Esophagus squamous epithelium (tissue), 5 donors: ENCODE measurements around the gene AANAT. TPM values are rescaled to one million over a fixed set of nuclear protein-coding genes. Genes with fewer than 3 reads are reported as not detected.

Experiments
- DNase-seq: peaks from one replicate; lab custom pipeline; 2025; lab: John Stamatoyannopoulos, UW
- H3K27ac ChIP-seq, 4 donors: fragments of 200-600 bp; sonication (generic); one replicate each; pipeline ENCODE4 v1.5.1; 2016 to 2019; ENCODE audit warnings: mild to moderate bottlenecking in 1 of 4
- H3K27me3 ChIP-seq, 4 donors: fragments of 200-600 bp; sonication (generic); 1 replicate in 3 of 4; 2 replicates in 1 of 4; pipeline versions ENCODE4 v1.5.1 to v1.6.0; 2017 to 2021; ENCODE audit warnings: antibody characterized with exemption in 1 of 4
- H3K36me3 ChIP-seq, 3 donors: fragments of 200-600 bp; sonication (generic); one replicate each; pipeline ENCODE4 v1.5.1; 2016 to 2019
- H3K4me1 ChIP-seq, 3 donors: fragments of 200-600 bp; sonication (generic); one replicate each; pipeline ENCODE4 v1.5.1; 2017 to 2019
- H3K4me3 ChIP-seq, 4 donors: fragments of 200-600 bp; sonication (generic); 1 replicate in 3 of 4; 2 replicates in 1 of 4; pipeline ENCODE4 v1.5.1; 2016 to 2019; ENCODE audit warnings: mild to moderate bottlenecking in 2 of 4, moderate library complexity in 1 of 4
- H3K9me3 ChIP-seq, 3 donors: fragments of 200-600 bp; sonication (generic); one replicate each; pipeline ENCODE4 v1.5.1; 2016 to 2019
- POLR2A ChIP-seq, 4 donors: fragments of 450-650 bp; IDR thresholded peaks; one replicate each; pipeline ENCODE4 v1.6.1; 2017; ENCODE audit warnings: antibody characterized with exemption in 4 of 4, mild to moderate bottlenecking in 4 of 4, moderate library complexity in 3 of 4
- WGBS, 2 donors: methylation state at CpG; one replicate each; pipeline ENCODE4 v1.1.5; 2018; 5-methylcytosine and 5-hydroxymethylcytosine counted together
- intact Hi-C: fragments of 100-400 bp; cut with DNase I; formaldehyde crosslinking; loops from one replicate; pipeline ENCODE4 v1.15.0; 2022
- total RNA-seq, 4 donors: library from RNA; depleted of rRNA; stranded (reverse); fragments of >200 nt; gene quantifications; one replicate each; pipeline ENCODE4 v1.1.0, GENCODE V29; 2016
- TF ChIP-seq, protein P1 (sequence below), 6 experiments: fragments of 450-650 bp in 4 of 6; fragments of 200-600 bp in 2 of 6; sonication (generic) in 2 of 6; IDR thresholded peaks; one replicate each; pipeline ENCODE4 v1.5.1; 2016 to 2019; ENCODE audit warnings: antibody characterized with exemption in 6 of 6, mild to moderate bottlenecking in 4 of 6, moderate library complexity in 4 of 6
- donor health status: DM: yes; HTN: yes; CAD: no.

AANAT gene
- total RNA-seq, 4 donors from 2014 or later, result not detected

- intact Hi-C loops, result no loop called here
- 85 to 92% methylated on average over 6 of the region's 6 CpGs for WGBS, 2 donors
- DNase-seq, result no peak
- peaks cover 0 to 15% (median 0%) of the 10 kb centered on the region in 3 donors for H3K36me3 ChIP-seq
- no peak overlapping the region for H3K4me3 ChIP-seq
- no peak for TF ChIP-seq POLR2A (IDR thresholded peaks at IDR 0.05)
- TF ChIP-seq, protein P1, sequence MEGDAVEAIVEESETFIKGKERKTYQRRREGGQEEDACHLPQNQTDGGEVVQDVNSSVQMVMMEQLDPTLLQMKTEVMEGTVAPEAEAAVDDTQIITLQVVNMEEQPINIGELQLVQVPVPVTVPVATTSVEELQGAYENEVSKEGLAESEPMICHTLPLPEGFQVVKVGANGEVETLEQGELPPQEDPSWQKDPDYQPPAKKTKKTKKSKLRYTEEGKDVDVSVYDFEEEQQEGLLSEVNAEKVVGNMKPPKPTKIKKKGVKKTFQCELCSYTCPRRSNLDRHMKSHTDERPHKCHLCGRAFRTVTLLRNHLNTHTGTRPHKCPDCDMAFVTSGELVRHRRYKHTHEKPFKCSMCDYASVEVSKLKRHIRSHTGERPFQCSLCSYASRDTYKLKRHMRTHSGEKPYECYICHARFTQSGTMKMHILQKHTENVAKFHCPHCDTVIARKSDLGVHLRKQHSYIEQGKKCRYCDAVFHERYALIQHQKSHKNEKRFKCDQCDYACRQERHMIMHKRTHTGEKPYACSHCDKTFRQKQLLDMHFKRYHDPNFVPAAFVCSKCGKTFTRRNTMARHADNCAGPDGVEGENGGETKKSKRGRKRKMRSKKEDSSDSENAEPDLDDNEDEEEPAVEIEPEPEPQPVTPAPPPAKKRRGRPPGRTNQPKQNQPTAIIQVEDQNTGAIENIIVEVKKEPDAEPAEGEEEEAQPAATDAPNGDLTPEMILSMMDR (IDR thresholded peaks at IDR 0.05), result no peak
- H3K27me3 ChIP-seq, result no peaks in the 10 kb centered on the region
- H3K9me3 ChIP-seq, result no peaks in the 10 kb centered on the region
- H3K4me1 ChIP-seq, result peaks cover 2 to 32% (median 5%) of the 10 kb centered on the region in 3 donors
- no peak overlapping the region for H3K27ac ChIP-seq
Observed at GRCh38 chr17:76422860-76423259, 44.5 kb upstream of the AANAT start.

GRCh38 chr17:76426853-76427252 lies 40.5 kb upstream of the AANAT start:
- H3K27ac ChIP-seq, result no peak overlapping the region
- H3K4me3 ChIP-seq, result no peak overlapping the region
- no peaks in the 10 kb centered on the region for H3K9me3 ChIP-seq
- peaks cover 0 to 7% (median 0%) of the 10 kb centered on the region in 3 donors for H3K36me3 ChIP-seq
- TF ChIP-seq POLR2A (IDR thresholded peaks at IDR 0.05), result no peak
- no peak for DNase-seq
- intact Hi-C loops, result no loop called here
- H3K4me1 ChIP-seq, result peaks cover 7 to 27% (median 7%) of the 10 kb centered on the region in 3 donors
- no peaks in the 10 kb centered on the region for H3K27me3 ChIP-seq
- 82 to 91% methylated on average over 3 of the region's 3 CpGs for WGBS, 2 donors

DNA sequence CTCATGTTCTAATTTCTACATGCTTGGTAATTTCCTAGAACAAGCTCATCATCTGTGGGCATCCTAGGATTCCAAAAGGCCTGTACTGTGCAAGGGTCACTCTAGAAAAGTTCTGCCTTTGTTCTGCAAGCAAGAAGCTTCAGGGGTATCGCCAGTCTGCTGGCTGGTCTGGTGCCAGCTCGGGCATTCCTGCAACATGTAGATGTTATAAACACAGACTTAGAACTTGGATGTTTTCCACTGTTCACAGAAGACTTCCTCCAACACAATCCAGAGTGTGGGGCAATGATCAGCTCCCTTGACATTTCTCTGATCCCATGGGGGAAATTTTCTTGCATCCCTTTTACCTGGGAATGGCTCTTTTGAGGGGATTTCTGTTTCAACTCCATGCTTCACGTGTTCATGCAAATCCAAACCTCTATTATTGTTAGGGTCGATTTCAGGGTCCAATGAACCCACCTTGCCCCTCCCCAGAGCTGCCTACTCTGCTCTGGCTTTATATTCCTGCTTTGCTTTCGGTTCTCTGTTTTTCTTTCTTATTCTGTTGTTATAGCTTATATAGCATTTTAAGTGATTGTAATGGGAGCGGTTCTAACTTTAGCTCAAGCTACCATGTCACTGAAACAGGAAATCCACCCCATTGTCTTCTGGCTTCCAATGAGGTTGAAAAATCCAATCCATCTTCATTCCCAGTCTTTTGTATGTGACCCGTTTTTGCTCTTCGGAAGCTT lies 39.7 kb upstream of the AANAT start:
- intact Hi-C loops, result no loop called here
- peak overlapping the region in 2 of 4 donors; percentile 16 to 23 for H3K27ac ChIP-seq

GRCh38 chr17:76428511-76428910 lies 38.9 kb upstream of the AANAT start:
- no peak for DNase-seq
- H3K9me3 ChIP-seq, result no peaks in the 10 kb centered on the region
- no peaks in the 10 kb centered on the region for H3K27me3 ChIP-seq
- peaks cover 7 to 29% (median 7%) of the 10 kb centered on the region in 3 donors for H3K4me1 ChIP-seq
- H3K36me3 ChIP-seq, result no peaks in the 10 kb centered on the region
- TF ChIP-seq, protein P1 (IDR thresholded peaks at IDR 0.05), result no peak
- no peak for TF ChIP-seq POLR2A (IDR thresholded peaks at IDR 0.05)
- no peak overlapping the region for H3K27ac ChIP-seq
- intact Hi-C loops, result no loop called here
- 89 to 100% methylated on average over 1 of the region's 1 CpG for WGBS, 2 donors
- no peak overlapping the region for H3K4me3 ChIP-seq

More for the DNA sequence above, 39.7 kb upstream of the AANAT start:
- H3K4me3 ChIP-seq, result no peak overlapping the region
- 61 to 74% methylated on average over 8 of the region's 8 CpGs for WGBS, 2 donors
- H3K36me3 ChIP-seq, result no peaks in the 10 kb centered on the region
- TF ChIP-seq POLR2A (IDR thresholded peaks at IDR 0.05), result no peak
- H3K4me1 ChIP-seq, result peaks cover 7 to 29% (median 7%) of the 10 kb centered on the region in 3 donors
- no peaks in the 10 kb centered on the region for H3K9me3 ChIP-seq
- DNase-seq, result no peak
- no peaks in the 10 kb centered on the region for H3K27me3 ChIP-seq

GRCh38 chr17:76431509-76431908 lies 35.9 kb upstream of the AANAT start:
- intact Hi-C loops, result no loop called here
- Histone ChIP-seq H3K36me3 (no peaks in the 10 kb centered on the region), H3K4me1 (peaks cover 7 to 40% (median 7%) of the 10 kb centered on the region in 3 donors), H3K4me3 (no peak overlapping the region), H3K9me3 (no peaks in the 10 kb centered on the region), H3K27me3 (no peaks in the 10 kb centered on the region), H3K27ac (no peak overlapping the region)
- DNase-seq, result no peak
- no peak for TF ChIP-seq POLR2A (IDR thresholded peaks at IDR 0.05)
- TF ChIP-seq, protein P1 (IDR thresholded peaks at IDR 0.05), result no peak
- 86 to 90% methylated on average over 2 of the region's 2 CpGs for WGBS, 2 donors

GRCh38 chr17:76432004-76432403 lies 35.4 kb upstream of the AANAT start:
- 79 to 89% methylated on average over 6 of the region's 6 CpGs for WGBS, 2 donors
- H3K27me3 ChIP-seq, result no peaks in the 10 kb centered on the region
- H3K9me3 ChIP-seq, result no peaks in the 10 kb centered on the region
- intact Hi-C loops, result no loop called here
- no peaks in the 10 kb centered on the region for H3K36me3 ChIP-seq
- H3K4me1 ChIP-seq, result peaks cover 7 to 38% (median 7%) of the 10 kb centered on the region in 3 donors
- H3K27ac ChIP-seq, result no peak overlapping the region
- DNase-seq, result no peak
- TF ChIP-seq POLR2A (IDR thresholded peaks at IDR 0.05), result no peak
- TF ChIP-seq, protein P1 (IDR thresholded peaks at IDR 0.05), result no peak
- no peak overlapping the region for H3K4me3 ChIP-seq
